ENCODE measurements around the gene HAO1. TPM values are rescaled to one million over a fixed set of nuclear protein-coding genes. Genes with fewer than 3 reads are reported as not detected.
"Not testable (repeated sequence)": the region's sequence is repeated elsewhere in the genome, so short reads cannot be mapped to it uniquely, and the experiment has no call there.

The HAO1 gene
- total RNA-seq, 1 donor from 2014 or later: not detected

GRCh38 chr20:7858734-7859250 lies 81.5 kb downstream of the HAO1 start:
- intact Hi-C loops (cut with micrococcal nuclease): loop anchor here (1.0 to 5.0 kb wide), 3 partner anchors 1029 to 1716 kb away; partner anchors contain the start of gene BMP2

GRCh38 chr20:7856756-7857155 lies 83.5 kb downstream of the HAO1 start:
- intact Hi-C loops (cut with micrococcal nuclease): loop anchor here (5.0 kb wide), 2 partner anchors 1089 to 1714 kb away; partner anchors contain the start of gene BMP2

- intact Hi-C loops (cut with micrococcal nuclease): loop anchor here (5.0 kb wide), 2 partner anchors 1088 to 1713 kb away; partner anchors contain the start of gene BMP2
Observed at GRCh38 chr20:7855545-7855944, 84.7 kb downstream of the HAO1 start.

- intact Hi-C loops (cut with micrococcal nuclease): no loop called here
Observed at GRCh38 chr20:7853493-7853892, 86.8 kb downstream of the HAO1 start.

- intact Hi-C loops (cut with micrococcal nuclease): no loop called here
Observed at GRCh38 chr20:7850775-7851490, 89.3 kb downstream of the HAO1 start.

- intact Hi-C loops (cut with micrococcal nuclease): no loop called here
Observed at GRCh38 chr20:7849675-7850074, 90.6 kb downstream of the HAO1 start.

- intact Hi-C loops (cut with micrococcal nuclease): no loop called here
Observed at GRCh38 chr20:7848351-7848750, 91.9 kb downstream of the HAO1 start.

- intact Hi-C loops (cut with micrococcal nuclease): no loop called here
Observed at GRCh38 chr20:7843613-7844012, 96.6 kb downstream of the HAO1 start.

- intact Hi-C loops (cut with micrococcal nuclease): no loop called here
Observed at GRCh38 chr20:7841971-7842310, 98.3 kb downstream of the HAO1 start.

- intact Hi-C loops (cut with micrococcal nuclease): no loop called here
Observed at GRCh38 chr20:7841291-7841970, 98.8 kb downstream of the HAO1 start.

GRCh38 chr20:7836076-7836475 lies 104.2 kb downstream of the HAO1 start:
- intact Hi-C loops (cut with micrococcal nuclease): no loop called here

GRCh38 chr20:7834441-7834840 lies 105.8 kb downstream of the HAO1 start:
- intact Hi-C loops (cut with micrococcal nuclease): not testable (repeated sequence)

Other genes with a start within 250 kb of the HAO1 start
- gene TMX4, start 79.3 kb upstream of the HAO1 start, total RNA-seq: 61.9 and 62.3 TPM in 2 replicates
- 0.18 and 0.75 TPM in 2 replicates for gene PLCB1, start 191.8 kb upstream of the HAO1 start, total RNA-seq